Endodermal cell (in vitro differentiated cells): ENCODE results near the gene COL23A1. TPM values are rescaled to one million over a fixed set of nuclear protein-coding genes. Genes with fewer than 3 reads are reported as not detected.
A peak's percentile ranks its signal among the peaks of the same experiment; 100 is the strongest.

Experiments
- DNase-seq: peaks from one replicate; pipeline ENCODE4 v3.0.0-alpha.2; 2017
- H3K27ac ChIP-seq: 2 replicates; pipeline ENCODE4 v1.5.1; 2013; ENCODE audit warnings: mild to moderate bottlenecking, low read depth, low read length, moderate library complexity
- H3K27me3 ChIP-seq: 2 replicates; pipeline ENCODE4 v1.6.1; 2013; ENCODE audit warnings: mild to moderate bottlenecking, low read length, moderate library complexity; ENCODE audit not compliant: insufficient read depth, control insufficient read depth, poor library complexity, severe bottlenecking
- H3K36me3 ChIP-seq: 2 replicates; pipeline ENCODE4 v1.7.0; 2013; ENCODE audit warnings: mild to moderate bottlenecking, low read length, moderate library complexity; ENCODE audit not compliant: control insufficient read depth, insufficient read depth
- H3K4me1 ChIP-seq: one replicate; pipeline ENCODE4 v1.7.0; 2013; ENCODE audit warnings: low read length; ENCODE audit not compliant: control insufficient read depth, insufficient read depth
- H3K4me3 ChIP-seq: 2 replicates; pipeline ENCODE4 v1.5.1; 2013; ENCODE audit warnings: mild to moderate bottlenecking, low read length, moderate library complexity
- H3K9ac ChIP-seq: 2 replicates; pipeline ENCODE4 v1.6.1; 2013; ENCODE audit warnings: mild to moderate bottlenecking, low read length, moderate library complexity; ENCODE audit not compliant: poor library complexity, severe bottlenecking; ENCODE audit errors: extremely low read depth
- H3K9me3 ChIP-seq: 2 replicates; pipeline ENCODE4 v1.6.1; 2013; ENCODE audit warnings: mild to moderate bottlenecking, low read length, moderate library complexity; ENCODE audit not compliant: control insufficient read depth
- H3K27ac Mint-ChIP-seq: 2 replicates; pipeline ENCODE4 v1.8.0; 2020; ENCODE audit warnings: mixed read lengths
- H3K27me3 Mint-ChIP-seq: 2 replicates; pipeline ENCODE4 v1.8.0; 2021; ENCODE audit warnings: mild to moderate bottlenecking, mixed read lengths; ENCODE audit not compliant: insufficient read depth
- H3K36me3 Mint-ChIP-seq: 2 replicates; pipeline ENCODE4 v1.8.0; 2020; ENCODE audit warnings: low read depth, mixed read lengths
- H3K4me1 Mint-ChIP-seq: 2 replicates; pipeline ENCODE4 v1.8.0; 2020; ENCODE audit warnings: mixed read lengths
- H3K4me3 Mint-ChIP-seq: 2 replicates; pipeline ENCODE4 v1.8.0; 2020; ENCODE audit warnings: mild to moderate bottlenecking, moderate library complexity, mixed read lengths
- H3K9me3 Mint-ChIP-seq: 2 replicates; pipeline ENCODE4 v1.8.0; 2020; ENCODE audit warnings: mild to moderate bottlenecking, mixed read lengths
- WGBS, 2 experiments: methylation state at CpG; one replicate each; pipeline versions ENCODE4 v1.1.5 to v1.1.7; 2013; ENCODE audit warnings: missing lambda C conversion rate in 2 of 2, mixed read lengths in 1 of 2; ENCODE audit not compliant: insufficient coverage in 1 of 2, insufficient read length in 1 of 2; 5-methylcytosine and 5-hydroxymethylcytosine counted together
- total RNA-seq, 2 donors: library from RNA; stranded (reverse); fragmentation: NEBNext Ultra II Directional in 1 of 2; extraction: Animal tissue kit (Norgen Biotek cat#: 25700) in 1 of 2; gene quantifications; 2 replicates in 1 of 2; 3 replicates in 1 of 2; pipeline ENCODE4 v1.2.1, GENCODE V29; 2021
- TF ChIP-seq, protein P1 (sequence below): fragments of 200-600 bp; sonication (generic); conservative IDR thresholded peaks from 2 replicates; pipeline ENCODE4 v1.5.0; 2021; ENCODE audit warnings: antibody characterized with exemption, mild to moderate bottlenecking

The COL23A1 gene
- total RNA-seq, 2 donors from 2014 or later, result 50.2 to 71.3 TPM

DNA sequence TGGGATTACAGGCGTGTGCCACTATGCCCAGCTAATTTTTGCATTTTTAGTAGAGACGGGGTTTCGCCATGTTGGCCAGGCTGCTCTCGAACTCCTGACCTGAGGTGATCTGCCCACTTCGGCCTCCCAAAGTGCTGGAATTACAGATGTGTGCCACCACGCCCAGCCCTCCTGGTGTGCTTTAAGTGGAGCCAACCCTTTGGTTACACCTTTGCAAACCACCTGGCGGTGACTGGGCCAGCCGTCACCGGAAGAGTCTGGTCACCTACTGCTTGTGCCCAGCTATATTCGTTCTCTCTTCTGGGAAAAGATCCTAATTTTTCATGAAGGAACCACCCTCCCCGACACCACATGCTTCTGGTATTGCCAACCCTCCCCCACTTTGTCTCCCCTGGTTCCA is 35.9 kb downstream of the COL23A1 start:
- 92 to 95% methylated on average over 11 of the region's 11 CpGs for WGBS, 2 experiments
- Histone ChIP-seq H3K9ac (no peak overlapping the region), H3K9me3 (no peaks in the 10 kb centered on the region), H3K27me3 (no peaks in the 10 kb centered on the region), H3K36me3 (no peaks in the 10 kb centered on the region), H3K4me1 (no peaks in the 10 kb centered on the region), H3K27ac (no peak overlapping the region), H3K4me3 (no peak overlapping the region)
- TF ChIP-seq, protein P1, sequence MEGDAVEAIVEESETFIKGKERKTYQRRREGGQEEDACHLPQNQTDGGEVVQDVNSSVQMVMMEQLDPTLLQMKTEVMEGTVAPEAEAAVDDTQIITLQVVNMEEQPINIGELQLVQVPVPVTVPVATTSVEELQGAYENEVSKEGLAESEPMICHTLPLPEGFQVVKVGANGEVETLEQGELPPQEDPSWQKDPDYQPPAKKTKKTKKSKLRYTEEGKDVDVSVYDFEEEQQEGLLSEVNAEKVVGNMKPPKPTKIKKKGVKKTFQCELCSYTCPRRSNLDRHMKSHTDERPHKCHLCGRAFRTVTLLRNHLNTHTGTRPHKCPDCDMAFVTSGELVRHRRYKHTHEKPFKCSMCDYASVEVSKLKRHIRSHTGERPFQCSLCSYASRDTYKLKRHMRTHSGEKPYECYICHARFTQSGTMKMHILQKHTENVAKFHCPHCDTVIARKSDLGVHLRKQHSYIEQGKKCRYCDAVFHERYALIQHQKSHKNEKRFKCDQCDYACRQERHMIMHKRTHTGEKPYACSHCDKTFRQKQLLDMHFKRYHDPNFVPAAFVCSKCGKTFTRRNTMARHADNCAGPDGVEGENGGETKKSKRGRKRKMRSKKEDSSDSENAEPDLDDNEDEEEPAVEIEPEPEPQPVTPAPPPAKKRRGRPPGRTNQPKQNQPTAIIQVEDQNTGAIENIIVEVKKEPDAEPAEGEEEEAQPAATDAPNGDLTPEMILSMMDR, result no peak
- Mint-ChIP-seq H3K27ac (no peak overlapping the region), H3K27me3 (no peaks in the 10 kb centered on the region), H3K9me3 (no peaks in the 10 kb centered on the region), H3K4me3 (no peak overlapping the region), H3K36me3 (peaks cover 26% of the 10 kb centered on the region), H3K4me1 (peaks cover 44% of the 10 kb centered on the region)
- DNase-seq, result peak; percentile 32

DNA sequence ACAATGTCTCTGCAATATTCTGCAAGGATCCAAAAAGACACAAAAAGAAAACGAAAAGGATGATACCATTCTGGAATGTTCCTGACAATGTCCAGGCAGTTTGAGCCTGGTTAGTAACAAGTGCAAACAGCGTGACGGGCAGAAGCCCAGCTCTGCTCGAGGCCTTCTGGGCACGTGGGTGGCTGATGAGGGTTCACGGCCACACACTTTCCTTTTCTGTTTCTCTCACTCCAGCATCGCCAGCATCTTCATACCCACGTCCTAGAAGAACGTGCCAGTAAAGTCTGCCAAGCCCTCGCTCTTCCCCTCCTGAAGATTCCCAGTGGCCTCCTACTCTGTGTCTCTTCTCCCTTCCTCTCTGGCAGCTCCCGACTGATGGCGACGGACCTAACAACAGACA is 36.7 kb downstream of the COL23A1 start:
- peak; percentile 28 for DNase-seq
- TF ChIP-seq, protein P1, result no peak
- Histone ChIP-seq H3K9ac (no peak overlapping the region), H3K4me3 (no peak overlapping the region), H3K9me3 (no peaks in the 10 kb centered on the region), H3K36me3 (no peaks in the 10 kb centered on the region), H3K4me1 (no peaks in the 10 kb centered on the region), H3K27me3 (no peaks in the 10 kb centered on the region), H3K27ac (no peak overlapping the region)
- Mint-ChIP-seq H3K27ac (no peak overlapping the region), H3K9me3 (no peaks in the 10 kb centered on the region), H3K27me3 (no peaks in the 10 kb centered on the region), H3K36me3 (peaks cover 21% of the 10 kb centered on the region), H3K4me3 (no peak overlapping the region), H3K4me1 (peaks cover 43% of the 10 kb centered on the region)
- WGBS, 2 experiments, result 93 to 96% methylated on average over 13 of the region's 13 CpGs

DNA sequence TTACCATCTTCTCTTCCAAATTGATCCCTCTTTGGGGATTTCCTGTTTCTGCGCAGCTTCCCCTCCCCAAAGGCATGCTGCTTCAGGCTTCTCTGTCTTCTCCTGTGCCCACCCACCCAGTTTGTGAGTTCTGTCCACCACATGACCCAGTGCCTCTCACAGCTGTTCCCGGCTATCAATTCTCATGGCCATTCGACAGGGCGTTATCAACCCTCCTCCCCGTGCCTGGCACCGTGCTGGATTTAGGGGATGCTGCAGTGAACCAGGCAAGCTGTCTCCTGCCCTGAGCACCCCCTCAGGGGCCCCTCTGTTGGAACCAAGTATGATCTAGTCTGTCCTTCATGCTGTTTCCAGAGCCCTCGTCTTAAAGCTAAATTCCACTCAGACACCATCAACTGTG is 38.7 kb downstream of the COL23A1 start:
- H3K9ac ChIP-seq, result no peak overlapping the region
- Mint-ChIP-seq H3K9me3 (no peaks in the 10 kb centered on the region), H3K4me1 (peaks cover 31% of the 10 kb centered on the region), H3K27ac (peak overlapping the region; percentile 28), H3K36me3 (peaks cover 18% of the 10 kb centered on the region), H3K27me3 (no peaks in the 10 kb centered on the region), H3K4me3 (no peak overlapping the region)
- no peaks in the 10 kb centered on the region for H3K4me1 ChIP-seq
- no peaks in the 10 kb centered on the region for H3K27me3 ChIP-seq
- H3K4me3 ChIP-seq, result no peak overlapping the region
- H3K9me3 ChIP-seq, result no peaks in the 10 kb centered on the region
- no peak for DNase-seq
- H3K27ac ChIP-seq, result no peak overlapping the region
- TF ChIP-seq, protein P1, result peak; percentile 11
- WGBS, 2 experiments, result 91 to 95% methylated on average over 6 to 7 of the region's 7 CpGs
- H3K36me3 ChIP-seq, result no peaks in the 10 kb centered on the region
